Stimulated activated CD4-positive, alpha-beta T cell treated with anti-CD3 and anti-CD28 coated beads, Interleukin-15, amount 100 ng/mL, for 48 hours (primary cell): Measurements from ENCODE around the gene CACNG4.

ENCODE experiments used
- DNase-seq, 2 donors: peaks; one replicate each; pipeline ENCODE4 v3.0.0-alpha.2; 2020; ENCODE audit warnings: low read depth in 2 of 2

Gene CACNG4

DNA sequence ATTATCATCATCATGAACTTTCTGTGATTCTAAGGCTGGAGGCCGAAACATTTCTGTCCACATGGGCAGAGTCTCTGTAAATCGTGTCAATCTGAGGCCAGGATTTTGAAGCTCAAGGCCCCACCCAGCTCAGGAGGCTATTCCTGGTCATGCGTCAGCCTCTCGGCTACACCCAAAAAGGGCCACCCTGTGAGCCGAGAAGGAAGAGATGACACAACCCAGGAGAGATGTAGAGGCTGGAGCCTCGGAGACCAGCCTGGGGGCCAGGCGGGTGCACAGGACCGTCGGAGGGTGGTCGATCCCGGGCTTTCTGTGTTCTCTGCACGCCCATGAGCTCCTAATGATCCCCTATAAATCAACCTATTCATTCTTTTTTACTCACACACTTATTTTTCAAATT is 78.8 kb downstream of the CACNG4 start:
- no peak for DNase-seq

DNA sequence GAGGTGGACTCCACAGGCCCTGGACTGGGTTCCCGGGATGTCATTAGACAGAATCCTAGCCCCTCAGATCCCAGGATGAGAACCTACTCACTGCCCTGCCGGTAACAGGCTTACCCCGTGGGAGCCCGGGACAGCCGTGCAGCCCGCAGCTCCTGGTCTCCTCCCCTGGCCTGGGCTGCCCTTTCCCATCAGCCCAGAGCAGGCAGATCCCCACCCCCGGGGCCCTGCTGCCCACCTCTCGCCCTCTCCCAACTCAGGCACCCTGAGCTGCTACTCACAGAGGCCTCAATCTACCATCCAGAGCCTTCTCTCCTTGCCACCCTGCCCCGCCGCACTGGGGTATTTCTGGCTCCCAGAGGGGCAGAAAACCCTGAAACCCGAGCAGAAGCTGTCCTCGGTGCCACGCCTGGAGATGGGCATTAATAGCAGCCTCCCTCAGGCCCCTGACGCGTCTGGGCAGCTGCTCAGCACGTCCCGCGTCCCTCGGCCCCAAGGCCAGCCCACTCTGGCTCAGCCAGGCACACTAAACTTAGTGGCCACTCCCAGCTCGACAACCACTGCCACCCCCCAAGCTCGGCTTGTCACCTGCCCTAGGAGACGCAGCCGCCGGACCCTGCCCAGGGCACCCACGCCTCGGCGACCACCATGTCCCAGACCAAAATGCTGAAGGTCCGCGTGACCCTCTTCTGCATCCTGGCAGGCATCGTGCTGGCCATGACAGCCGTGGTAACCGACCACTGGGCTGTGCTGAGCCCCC is 79.7 kb downstream of the CACNG4 start, which contains the start of gene CACNG1:
Gene CACNG1, plus strand, starts transcription at position 539 of the 757 bp plus-strand sequence. Its CDS starts 107 bp downstream, at position 646.
- no peak for DNase-seq

DNA sequence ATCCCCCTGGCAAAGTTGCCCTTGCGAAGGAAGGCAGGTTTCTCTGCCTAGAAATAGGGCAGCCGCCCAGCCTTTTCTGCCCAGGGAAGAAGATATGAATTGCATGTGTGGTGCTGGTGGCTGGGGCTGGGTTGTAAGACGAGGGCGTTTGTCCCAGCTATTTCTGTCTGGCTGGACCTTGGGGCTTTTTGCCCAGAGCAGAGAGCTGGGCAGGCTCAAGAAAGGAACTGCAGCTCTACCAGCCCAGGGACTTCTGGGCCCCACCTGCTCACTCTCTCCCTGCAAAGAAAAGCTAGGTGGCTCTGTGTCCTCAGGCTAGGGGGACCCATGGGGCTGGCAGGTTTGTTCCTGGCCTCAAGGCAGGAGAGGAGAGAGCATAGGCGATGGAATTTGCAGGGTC is 80.4 kb downstream of the CACNG4 start:
- no peak for DNase-seq

- DNase-seq, result no peak
These were observed 81.9 kb downstream of the CACNG4 start for GRCh38 chr17:67046398-67046797.

- no peak for DNase-seq
These were observed 82.9 kb downstream of the CACNG4 start for GRCh38 chr17:67047382-67047781.

DNA sequence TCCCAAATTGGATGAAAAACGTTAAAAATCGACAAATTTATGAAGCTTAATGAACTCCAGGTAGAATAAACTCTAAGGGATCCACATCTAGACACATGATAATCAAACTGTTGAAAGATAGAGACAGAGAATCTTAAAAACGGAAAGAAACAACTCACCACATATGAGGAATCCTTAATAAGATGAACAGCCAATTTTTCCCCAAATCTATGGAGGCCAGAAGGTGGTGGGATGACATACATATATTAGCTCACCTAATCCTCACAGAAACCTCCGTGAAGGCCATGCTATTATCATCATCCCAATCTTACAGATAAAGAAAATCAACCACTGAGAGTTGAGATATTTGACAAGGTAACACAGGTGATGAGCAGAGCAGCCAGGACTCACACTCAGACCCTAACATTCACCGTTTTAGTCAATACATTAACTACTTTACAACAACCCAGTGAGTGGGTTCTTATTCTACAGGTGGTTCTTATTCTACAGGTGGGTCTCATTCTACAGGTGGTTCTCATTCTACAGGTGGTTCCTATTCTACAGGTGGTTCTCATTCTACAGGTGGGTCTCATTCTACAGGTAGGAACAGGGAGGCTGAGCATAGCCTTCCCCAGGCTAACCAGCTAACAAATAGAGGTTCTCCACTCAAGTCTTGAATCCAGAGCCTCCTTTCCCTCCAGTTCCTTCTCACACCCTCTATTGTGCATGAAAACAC is 84.7 kb downstream of the CACNG4 start:
- DNase-seq, result no peak

DNA sequence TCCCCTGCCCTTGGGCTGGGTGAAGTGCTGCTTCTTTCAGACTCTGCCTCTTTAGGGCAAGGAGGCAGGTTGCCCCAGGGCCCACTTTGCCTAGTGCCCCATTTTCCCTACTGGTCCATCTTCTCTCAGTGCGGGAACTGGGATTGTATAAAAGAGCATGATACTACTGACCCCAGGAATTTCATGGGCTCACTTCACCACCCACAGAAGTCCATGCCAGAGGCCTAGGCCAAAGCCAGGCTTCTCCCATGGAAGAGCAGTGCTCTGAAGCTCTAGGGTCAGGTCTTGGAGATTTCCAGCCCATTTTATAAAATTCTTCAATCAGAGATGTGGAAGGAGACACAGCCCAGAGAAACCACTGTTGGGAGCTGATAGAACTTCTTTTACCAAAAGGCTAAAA is 85.6 kb downstream of the CACNG4 start:
- no peak for DNase-seq

DNA sequence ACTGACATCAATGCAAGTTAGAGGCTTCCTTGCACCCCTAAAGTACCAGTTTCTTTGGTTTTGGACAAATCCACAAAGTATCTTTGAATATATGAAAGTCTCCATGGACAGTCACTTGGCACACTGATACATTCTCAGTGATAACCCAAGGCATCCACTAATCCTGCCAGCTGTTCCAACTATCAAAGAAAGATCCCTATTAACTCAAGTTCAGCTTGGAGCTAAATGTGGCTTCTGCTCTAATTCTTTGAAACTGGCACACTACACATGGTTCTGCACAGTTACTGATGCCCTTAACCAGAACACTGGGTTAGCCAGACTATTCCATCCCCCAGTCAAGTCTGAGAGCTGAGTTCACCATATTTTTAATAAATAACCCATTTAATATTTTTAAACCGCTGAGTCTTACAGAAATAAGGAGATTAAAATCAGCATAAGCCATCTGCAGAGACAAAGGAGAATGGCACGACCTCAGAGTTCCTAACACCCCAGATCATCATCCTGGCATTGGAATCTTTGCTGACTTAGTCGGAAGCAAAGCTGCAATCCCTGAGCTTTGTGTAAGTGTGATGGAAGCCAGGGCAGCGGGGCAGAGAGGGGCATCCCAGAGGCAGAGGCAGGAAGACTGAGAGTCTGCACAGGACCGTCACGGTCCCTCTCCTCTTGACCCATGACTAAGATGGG is 86.1 kb downstream of the CACNG4 start:
- DNase-seq, result no peak

- DNase-seq, result no peak
These were observed 86.6 kb downstream of the CACNG4 start for GRCh38 chr17:67051155-67051538.

- no peak for DNase-seq
These were observed 87.3 kb downstream of the CACNG4 start for GRCh38 chr17:67051837-67052236.

- no peak for DNase-seq
These were observed 88.4 kb downstream of the CACNG4 start for GRCh38 chr17:67052720-67053437.

GRCh38 chr17:67053438-67054000 is 89.0 kb downstream of the CACNG4 start:
- no peak for DNase-seq

DNA sequence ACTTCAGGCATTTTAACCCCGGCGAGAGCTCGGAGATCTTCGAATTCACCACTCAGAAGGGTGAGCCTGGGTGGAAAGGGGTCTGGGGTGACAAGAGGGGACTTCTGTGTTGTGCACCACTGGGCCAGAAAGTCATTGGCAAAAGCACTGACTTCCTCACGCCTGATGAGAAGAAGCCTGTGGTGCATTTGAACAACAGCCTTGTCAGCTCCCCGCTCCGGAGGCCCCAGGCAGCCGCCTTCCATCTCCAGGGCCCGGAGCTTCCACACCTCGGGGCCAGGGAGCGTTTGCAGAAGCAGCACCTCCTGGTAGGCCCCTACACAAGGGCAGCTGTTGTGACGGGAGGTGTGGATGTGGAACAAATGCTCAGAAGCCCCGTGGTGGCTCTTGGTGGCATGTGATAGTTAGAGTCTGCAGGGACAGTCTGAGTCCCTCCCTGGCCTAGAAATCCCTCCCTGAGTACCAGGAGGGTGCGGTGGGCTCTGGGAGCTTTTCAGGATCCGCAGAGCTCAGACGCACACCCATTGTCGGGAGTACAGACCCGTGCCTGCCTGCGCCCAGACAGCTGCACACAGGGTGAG is 89.6 kb downstream of the CACNG4 start:
- no peak for DNase-seq

DNA sequence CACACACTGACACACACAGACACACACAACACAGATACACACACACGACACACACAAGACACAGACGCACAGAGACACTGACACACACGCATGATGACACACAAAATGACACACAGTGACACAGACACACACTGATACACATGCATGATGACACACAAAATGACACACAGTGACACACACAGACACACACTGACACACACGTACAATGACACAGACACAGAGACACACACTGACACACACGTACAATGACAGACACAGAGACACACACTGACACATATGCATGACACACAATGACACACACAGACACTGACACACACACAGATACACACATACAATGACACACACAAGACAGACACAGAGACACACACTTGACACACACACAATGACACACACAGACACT is 90.1 kb downstream of the CACNG4 start:
- no peak for DNase-seq

- no peak for DNase-seq
These were observed 90.5 kb downstream of the CACNG4 start for GRCh38 chr17:67055041-67055443.

DNA sequence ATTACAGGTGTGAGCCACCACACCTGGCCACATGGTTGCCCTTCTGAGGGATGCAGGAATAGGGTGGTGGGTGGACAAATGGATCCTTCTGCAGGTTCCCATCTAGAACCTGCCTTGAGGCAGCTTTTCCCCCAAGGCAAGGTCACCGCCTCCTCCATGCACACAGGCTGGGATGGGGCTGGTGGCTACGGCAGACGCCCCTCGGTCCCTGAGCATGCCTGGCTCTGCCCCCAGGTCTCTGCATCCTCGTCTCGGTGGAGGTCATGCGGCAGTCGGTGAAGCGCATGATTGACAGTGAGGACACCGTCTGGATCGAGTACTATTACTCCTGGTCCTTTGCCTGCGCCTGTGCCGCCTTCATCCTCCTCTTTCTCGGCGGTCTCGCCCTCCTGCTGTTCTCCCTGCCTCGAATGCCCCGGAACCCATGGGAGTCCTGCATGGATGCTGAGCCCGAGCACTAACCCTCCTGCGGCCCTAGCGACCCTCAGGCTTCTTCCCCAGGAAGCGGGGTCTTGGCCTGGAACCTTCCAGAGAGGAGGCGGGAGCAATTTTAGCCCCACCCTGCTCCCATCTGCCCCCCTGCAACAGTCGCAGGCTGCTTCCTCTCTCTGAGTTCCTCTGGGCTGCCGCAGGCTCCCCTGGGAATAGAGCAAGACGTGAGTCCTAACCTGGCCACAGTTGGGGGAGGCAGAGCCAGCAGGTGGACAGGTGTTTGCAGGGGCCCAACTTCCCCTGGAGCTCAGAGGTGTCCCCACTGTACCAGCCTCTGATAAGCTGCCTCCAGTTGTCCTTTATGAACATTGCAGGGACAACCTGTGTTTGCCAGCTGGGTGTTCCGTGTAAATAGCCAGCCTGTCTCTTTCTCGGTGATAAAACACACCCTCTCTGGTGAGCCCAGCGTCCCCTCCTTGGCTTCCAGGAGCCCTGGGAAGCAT is 91.6 kb downstream of the CACNG4 start:
- DNase-seq, result no peak

DNA sequence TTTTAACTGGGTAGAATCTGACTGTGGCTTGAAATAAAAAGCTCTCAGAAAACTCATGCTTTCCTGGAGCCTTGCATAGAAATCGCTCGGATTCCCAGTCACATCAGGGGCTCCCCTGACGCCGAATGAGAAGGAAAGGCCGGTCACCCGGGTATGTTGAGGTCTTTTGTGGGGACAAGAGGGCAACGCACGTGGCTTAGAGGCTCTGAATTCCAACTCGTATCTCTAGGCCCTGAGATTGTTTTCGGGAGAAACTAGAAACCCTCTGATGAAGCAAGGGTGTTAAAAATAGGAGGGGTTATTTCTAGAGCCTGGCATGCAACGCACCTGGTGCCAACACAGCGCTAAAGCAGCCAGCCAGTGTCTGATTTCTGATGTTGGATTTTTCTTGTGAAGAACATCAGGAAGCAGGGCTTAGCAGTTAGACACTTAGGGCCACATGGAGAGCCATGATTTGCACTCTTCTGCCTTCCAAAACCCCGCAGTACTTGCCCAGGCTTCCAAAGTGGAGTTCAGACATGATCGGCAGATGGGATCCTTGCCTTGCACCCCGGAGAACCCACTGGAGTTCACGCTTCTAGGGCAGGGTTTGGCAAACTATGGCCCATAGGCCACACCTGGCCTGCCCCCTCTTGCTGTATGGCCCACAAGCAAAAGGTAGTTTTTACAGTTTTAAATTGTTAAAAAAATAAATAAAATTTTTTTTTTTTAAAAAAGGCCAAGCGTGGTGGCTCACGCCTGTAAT is 92.4 kb downstream of the CACNG4 start:
- DNase-seq, result no peak

DNA sequence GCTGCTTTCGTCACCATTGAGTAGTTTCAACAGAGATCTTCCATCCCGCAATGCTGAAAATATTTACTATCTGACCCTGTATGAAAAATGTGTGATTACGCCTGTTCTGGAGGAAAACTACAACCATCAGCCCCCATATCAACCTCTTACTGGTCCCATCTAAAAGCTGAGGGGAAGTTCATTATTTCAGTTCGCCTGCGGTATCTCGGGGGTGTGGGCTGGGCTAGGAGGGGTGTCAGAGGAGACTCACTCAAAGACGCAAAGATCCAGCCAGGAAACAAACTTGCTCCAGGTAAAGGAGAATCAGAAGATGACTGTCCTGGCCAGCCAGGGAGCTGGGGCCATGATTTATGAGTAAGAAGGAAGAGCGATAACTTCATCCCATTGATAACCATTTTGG is 93.5 kb downstream of the CACNG4 start:
- no peak for DNase-seq

DNA sequence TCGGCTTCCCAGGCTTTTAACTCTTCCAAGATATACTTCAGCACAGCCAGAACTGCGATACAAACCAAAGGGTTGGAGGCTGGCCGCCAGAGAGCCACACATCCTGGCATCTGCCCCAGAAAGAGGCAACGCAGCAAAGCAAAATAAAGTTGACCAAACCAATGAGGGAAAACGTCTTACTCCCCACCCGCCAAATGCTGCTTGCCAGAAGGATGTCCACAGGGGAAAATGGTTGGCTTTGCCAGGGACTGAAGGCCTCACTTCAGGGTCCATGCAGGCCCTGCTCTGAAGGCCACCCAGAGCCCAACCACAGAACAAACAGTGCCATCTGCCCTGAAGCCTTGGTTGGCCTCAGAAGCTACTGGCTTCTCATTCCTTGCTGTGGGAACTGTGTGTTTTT is 94.9 kb downstream of the CACNG4 start:
- DNase-seq, result no peak

GRCh38 chr17:67063141-67063540 is 98.6 kb downstream of the CACNG4 start:
- no peak for DNase-seq
